T-helper 17 cell (primary cell): ENCODE measurements around the gene SPEN. TPM values are rescaled to one million over a fixed set of nuclear protein-coding genes. Genes with fewer than 3 reads are reported as not detected.

Experiments
- ATAC-seq: fragments of 150-1000 bp; cut with Tn5 transposase; 2 replicates; pipeline ENCODE4 v1.10.0; 2021; ENCODE audit warnings: mild to moderate bottlenecking, moderate library complexity
- DNase-seq, 3 donors: peaks; one replicate each; pipeline versions ENCODE4 v3.0.0 to v3.0.0-alpha.2; 2020 to 2021
- H3K9me3 ChIP-seq: one replicate; pipeline ENCODE4 v1.7.0; 2013; ENCODE audit warnings: low read length, mild to moderate bottlenecking; ENCODE audit not compliant: control insufficient read depth, poor library complexity, severe bottlenecking
- H3K27ac Mint-ChIP-seq: one replicate; pipeline ENCODE4 v1.8.0; 2022; ENCODE audit warnings: mild to moderate bottlenecking, moderate library complexity, mixed read lengths
- H3K27me3 Mint-ChIP-seq: one replicate; pipeline ENCODE4 v1.8.0; 2022; ENCODE audit warnings: mixed read lengths
- H3K36me3 Mint-ChIP-seq: one replicate; pipeline ENCODE4 v1.8.0; 2022; ENCODE audit warnings: low read depth, mixed read lengths
- H3K4me1 Mint-ChIP-seq: one replicate; pipeline ENCODE4 v1.8.0; 2022; ENCODE audit warnings: mild to moderate bottlenecking, mixed read lengths
- H3K4me3 Mint-ChIP-seq: one replicate; pipeline ENCODE4 v1.8.0; 2022; ENCODE audit warnings: mild to moderate bottlenecking, moderate library complexity, mixed read lengths
- total RNA-seq, 4 donors: library from RNA in 2 of 4; stranded (reverse) in 2 of 4; gene quantifications; one replicate each; pipeline ENCODE4 v1.2.3 and lab custom pipeline; 2022 to 2026

The SPEN gene
- total RNA-seq, 2 donors from 2014 or later: 73.8 to 79.1 TPM

DNA sequence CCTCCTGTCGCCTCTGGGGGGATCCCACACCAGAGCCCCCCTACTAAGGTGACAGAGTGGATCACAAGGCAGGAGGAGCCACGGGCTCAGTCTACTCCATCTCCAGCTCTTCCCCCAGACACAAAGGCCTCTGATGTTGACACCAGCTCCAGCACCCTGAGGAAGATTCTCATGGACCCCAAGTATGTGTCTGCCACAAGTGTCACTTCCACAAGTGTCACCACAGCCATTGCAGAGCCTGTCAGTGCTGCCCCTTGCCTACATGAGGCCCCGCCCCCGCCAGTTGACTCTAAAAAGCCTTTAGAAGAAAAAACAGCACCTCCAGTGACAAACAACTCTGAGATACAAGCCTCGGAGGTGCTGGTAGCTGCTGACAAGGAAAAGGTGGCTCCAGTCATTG, 86.2 kb downstream of the SPEN start:
- no peaks in the 10 kb centered on the region for H3K9me3 ChIP-seq
- H3K27ac Mint-ChIP-seq: no peak overlapping the region
- peaks cover 10% of the 10 kb centered on the region for H3K4me1 Mint-ChIP-seq
- no peak for ATAC-seq
- no peak for DNase-seq
- H3K27me3 Mint-ChIP-seq: no peaks in the 10 kb centered on the region
- no peak overlapping the region for H3K4me3 Mint-ChIP-seq
- peaks cover 13% of the 10 kb centered on the region for H3K36me3 Mint-ChIP-seq

DNA sequence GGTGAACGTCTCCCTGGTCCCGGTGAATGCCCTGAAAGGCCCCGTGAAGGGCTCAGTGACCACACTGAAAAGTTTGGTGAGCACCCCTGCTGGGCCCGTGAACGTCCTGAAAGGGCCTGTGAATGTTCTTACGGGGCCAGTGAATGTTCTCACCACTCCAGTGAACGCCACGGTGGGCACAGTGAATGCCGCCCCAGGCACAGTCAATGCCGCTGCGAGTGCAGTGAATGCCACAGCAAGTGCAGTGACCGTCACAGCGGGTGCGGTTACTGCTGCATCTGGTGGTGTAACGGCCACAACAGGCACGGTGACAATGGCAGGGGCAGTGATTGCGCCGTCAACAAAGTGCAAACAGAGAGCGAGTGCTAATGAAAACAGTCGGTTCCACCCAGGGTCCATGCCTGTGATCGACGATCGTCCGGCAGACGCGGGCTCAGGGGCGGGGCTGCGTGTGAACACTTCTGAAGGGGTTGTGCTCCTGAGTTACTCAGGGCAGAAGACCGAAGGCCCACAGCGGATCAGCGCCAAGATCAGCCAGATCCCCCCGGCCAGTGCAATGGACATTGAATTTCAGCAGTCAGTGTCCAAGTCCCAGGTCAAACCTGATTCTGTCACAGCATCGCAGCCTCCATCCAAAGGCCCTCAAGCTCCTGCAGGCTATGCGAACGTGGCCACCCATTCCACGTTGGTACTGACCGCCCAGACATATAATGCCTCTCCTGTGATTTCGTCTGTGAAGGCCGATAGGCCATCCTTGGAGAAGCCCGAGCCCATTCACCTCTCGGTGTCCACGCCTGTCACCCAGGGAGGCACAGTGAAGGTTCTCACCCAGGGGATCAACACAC, 86.9 kb downstream of the SPEN start:
- no peak overlapping the region for H3K27ac Mint-ChIP-seq
- no peak overlapping the region for H3K4me3 Mint-ChIP-seq
- H3K4me1 Mint-ChIP-seq: peaks cover 10% of the 10 kb centered on the region
- H3K9me3 ChIP-seq: no peaks in the 10 kb centered on the region
- peaks cover 14% of the 10 kb centered on the region for H3K36me3 Mint-ChIP-seq
- H3K27me3 Mint-ChIP-seq: no peaks in the 10 kb centered on the region
- ATAC-seq (no peak), DNase-seq (no peak)

DNA sequence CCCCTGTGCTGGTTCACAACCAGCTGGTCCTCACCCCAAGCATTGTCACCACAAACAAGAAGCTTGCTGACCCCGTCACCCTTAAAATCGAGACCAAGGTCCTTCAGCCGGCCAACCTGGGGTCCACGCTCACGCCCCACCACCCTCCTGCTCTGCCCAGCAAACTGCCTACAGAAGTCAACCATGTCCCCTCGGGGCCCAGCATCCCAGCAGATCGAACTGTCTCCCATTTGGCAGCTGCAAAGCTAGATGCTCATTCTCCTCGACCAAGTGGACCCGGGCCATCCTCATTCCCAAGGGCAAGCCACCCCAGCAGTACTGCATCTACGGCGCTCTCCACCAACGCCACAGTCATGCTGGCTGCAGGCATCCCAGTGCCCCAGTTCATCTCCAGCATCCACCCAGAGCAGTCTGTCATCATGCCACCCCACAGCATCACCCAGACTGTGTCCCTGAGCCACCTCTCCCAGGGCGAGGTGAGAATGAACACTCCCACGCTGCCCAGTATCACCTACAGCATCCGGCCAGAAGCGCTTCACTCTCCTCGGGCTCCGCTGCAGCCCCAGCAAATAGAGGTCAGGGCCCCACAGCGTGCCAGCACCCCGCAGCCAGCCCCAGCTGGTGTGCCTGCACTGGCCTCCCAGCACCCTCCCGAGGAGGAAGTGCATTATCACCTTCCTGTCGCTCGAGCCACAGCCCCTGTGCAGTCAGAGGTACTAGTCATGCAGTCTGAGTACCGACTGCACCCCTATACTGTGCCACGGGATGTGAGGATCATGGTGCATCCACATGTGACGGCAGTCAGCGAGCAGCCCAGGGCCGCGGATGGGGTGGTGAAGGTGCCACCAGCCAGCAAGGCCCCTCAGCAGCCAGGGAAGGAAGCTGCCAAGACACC, 87.8 kb downstream of the SPEN start:
- Mint-ChIP-seq H3K27ac (peak overlapping the region; percentile 16), H3K4me3 (peak overlapping the region; percentile 36), H3K4me1 (peaks cover 10% of the 10 kb centered on the region), H3K27me3 (no peaks in the 10 kb centered on the region), H3K36me3 (peaks cover 11% of the 10 kb centered on the region)
- H3K9me3 ChIP-seq: no peaks in the 10 kb centered on the region
- no peak for DNase-seq
- no peak for ATAC-seq

DNA sequence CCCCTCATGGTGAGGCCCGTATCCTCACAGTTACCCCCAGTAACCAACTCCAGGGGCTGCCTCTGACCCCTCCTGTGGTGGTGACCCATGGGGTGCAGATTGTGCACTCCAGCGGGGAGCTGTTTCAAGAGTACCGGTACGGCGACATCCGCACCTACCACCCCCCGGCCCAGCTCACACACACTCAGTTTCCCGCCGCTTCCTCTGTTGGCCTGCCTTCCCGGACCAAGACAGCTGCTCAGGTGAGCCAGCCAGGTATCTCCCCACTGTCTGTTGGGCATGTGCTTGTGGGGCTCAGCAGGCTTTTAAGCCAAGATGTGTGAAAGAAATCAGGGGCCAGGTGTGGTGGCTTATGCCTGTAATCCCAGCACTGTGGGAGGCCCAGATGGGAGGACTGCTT, 88.5 kb downstream of the SPEN start:
- Mint-ChIP-seq H3K4me3 (no peak overlapping the region), H3K4me1 (peaks cover 8% of the 10 kb centered on the region), H3K27me3 (no peaks in the 10 kb centered on the region), H3K36me3 (peaks cover 5% of the 10 kb centered on the region), H3K27ac (no peak overlapping the region)
- no peaks in the 10 kb centered on the region for H3K9me3 ChIP-seq
- ATAC-seq (no peak), DNase-seq (no peak)

DNA sequence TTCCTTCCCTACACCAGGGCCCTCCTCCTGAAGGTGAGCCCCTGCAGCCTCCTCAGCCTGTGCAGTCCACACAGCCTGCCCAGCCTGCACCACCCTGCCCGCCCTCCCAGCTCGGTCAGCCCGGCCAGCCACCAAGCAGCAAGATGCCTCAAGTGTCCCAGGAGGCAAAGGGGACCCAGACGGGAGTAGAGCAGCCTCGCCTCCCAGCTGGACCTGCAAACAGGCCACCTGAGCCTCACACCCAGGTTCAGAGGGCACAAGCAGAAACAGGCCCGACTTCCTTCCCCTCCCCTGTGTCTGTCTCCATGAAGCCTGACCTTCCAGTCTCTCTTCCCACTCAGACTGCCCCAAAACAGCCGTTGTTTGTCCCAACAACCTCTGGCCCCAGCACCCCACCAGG, 89.6 kb downstream of the SPEN start:
- Mint-ChIP-seq H3K4me1 (peaks cover 8% of the 10 kb centered on the region), H3K4me3 (no peak overlapping the region)

DNA sequence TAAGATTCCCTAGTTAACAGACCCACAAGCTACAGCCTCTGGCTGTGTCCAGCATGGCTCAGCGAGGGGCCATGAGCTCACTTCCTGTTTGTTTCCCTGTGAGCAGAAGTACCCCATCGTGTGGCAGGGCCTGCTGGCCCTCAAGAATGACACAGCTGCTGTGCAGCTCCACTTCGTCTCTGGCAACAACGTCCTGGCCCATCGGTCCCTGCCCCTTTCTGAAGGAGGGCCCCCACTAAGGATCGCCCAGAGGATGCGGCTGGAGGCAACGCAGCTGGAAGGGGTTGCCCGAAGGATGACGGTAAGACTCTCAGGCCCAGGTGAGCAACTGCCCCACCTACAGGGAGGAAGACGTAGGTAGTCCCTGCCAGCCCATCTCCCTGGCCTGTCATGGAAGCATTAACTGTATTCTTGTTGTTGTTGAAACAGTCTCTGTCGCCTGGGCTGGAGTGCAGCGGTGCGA, 90.2 kb downstream of the SPEN start:
- H3K36me3 Mint-ChIP-seq: peaks cover 5% of the 10 kb centered on the region
- no peak overlapping the region for H3K4me3 Mint-ChIP-seq
- H3K9me3 ChIP-seq: no peaks in the 10 kb centered on the region
- H3K27ac Mint-ChIP-seq: peak overlapping the region; percentile 91
- no peak for ATAC-seq
- H3K27me3 Mint-ChIP-seq: no peaks in the 10 kb centered on the region
- no peak for DNase-seq
- peaks cover 8% of the 10 kb centered on the region for H3K4me1 Mint-ChIP-seq

More for the DNA sequence above, 89.6 kb downstream of the SPEN start:
- H3K36me3 Mint-ChIP-seq: peaks cover 5% of the 10 kb centered on the region
- H3K9me3 ChIP-seq: no peaks in the 10 kb centered on the region
- no peak for ATAC-seq
- no peak for DNase-seq
- H3K27me3 Mint-ChIP-seq: no peaks in the 10 kb centered on the region
- peak overlapping the region; percentile 91 for H3K27ac Mint-ChIP-seq

DNA sequence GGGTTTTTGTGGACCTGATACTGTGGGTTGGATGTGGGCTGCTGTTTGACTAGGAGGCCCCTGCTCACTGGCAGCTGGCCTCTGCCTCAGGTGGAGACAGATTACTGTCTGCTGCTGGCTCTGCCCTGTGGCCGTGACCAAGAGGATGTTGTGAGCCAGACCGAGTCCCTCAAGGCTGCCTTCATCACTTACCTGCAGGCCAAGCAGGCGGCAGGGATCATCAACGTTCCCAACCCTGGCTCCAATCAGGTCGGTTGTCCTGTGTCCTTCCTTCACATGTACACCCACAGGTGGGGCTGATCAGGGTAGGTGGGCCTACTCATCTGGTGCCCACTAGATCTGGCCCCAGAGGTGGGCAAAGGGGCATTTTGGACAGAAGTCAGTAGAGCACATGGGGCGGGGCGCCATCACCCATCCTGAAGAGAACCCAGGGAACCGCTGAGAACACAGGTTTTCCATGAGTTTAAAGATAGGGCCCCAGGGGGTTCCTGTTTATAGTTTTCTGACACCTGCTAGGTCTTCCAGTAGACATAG, 91.2 kb downstream of the SPEN start:
- Mint-ChIP-seq H3K36me3 (peaks cover 5% of the 10 kb centered on the region), H3K4me1 (peaks cover 8% of the 10 kb centered on the region), H3K4me3 (no peak overlapping the region), H3K27me3 (no peaks in the 10 kb centered on the region), H3K27ac (peak overlapping the region; percentile 91)
- ATAC-seq: no peak
- no peaks in the 10 kb centered on the region for H3K9me3 ChIP-seq
- DNase-seq: no peak

DNA sequence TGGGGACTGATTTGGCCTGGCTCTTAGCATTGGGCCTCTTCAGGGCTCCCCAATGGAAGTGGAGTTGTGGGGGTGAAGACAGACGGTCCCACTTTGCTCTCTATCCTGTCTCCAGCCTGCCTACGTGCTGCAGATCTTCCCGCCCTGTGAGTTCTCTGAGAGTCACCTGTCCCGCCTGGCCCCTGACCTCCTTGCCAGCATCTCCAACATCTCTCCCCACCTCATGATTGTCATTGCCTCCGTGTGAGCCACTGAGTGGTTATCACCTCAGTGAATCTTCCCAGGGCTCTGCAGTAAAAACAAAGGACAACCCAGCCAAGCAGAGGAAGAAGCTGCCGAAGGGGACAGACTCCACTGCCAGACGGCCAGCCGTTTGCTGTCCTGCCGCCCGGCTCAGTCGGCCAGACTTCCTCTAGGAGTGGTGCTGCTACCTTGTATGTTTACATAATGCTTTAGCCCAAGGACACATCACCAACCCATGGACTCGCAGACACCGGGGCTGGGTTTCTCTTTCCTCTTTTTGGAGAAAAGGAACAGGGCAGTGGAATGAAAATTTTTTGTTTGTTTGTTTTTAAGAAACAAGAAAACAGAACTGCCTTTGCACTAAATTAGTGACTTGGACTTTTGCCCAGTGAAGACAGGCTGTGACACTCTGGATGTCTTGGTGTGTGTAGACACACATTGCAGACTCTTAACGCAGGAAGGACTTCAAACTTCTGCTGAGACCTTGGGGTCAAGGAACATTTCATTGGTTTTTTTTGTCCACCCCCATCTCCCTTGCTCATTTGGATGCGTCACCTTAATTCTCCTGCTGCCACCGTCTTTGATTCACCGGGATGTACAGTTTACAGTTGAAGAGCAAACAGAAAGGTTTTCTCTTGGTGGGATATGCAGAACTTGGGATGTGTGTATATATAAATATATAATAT, 91.9 kb downstream of the SPEN start:
- Mint-ChIP-seq H3K27ac (peak overlapping the region; percentile 67), H3K4me1 (peaks cover 8% of the 10 kb centered on the region), H3K4me3 (no peak overlapping the region), H3K36me3 (peaks cover 5% of the 10 kb centered on the region), H3K27me3 (no peaks in the 10 kb centered on the region)
- no peak for DNase-seq
- no peaks in the 10 kb centered on the region for H3K9me3 ChIP-seq
- no peak for ATAC-seq

DNA sequence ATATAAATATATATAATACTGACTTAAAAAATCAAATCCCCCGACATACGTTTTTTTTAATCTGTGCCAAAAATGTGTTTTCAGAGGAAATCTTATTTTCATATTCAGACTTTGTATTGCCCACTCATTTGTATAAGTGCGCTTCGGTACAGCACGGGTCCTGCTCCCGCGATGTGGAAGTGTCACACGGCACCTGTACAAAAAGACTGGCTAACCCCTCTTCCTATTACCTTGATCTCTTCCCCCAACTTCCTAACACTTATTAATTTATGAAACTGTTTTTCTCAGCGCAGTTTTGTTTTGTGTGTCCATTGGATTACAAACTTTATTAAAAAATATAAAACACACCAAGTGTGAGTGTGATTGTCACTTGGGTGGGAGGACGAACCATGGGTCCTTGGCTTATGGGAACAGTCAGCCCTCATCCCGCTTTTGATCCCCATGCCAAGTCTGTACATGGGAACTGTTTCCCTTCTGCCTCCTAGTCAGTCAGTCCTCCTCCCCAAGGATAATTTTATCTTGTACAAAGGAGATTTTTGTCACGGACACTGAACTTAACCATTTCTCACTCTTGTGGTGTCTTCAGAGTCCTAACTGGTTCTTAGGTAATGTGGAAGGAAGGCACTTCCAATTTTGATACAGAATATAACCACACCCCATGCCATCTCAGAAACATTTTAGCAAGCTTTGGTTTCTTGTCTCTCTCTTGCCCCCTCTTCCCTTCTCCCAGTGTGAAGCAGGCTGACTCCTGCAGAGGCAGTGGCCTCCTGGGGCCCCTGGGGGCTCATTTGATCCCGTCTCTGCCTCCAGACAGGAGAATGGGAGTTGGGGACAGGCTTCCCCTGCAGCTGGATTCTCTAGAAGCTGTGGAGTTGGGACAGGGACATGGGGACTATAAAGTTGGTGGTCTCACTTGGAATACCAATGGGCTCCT, 92.9 kb downstream of the SPEN start:
- no peak for ATAC-seq
- peak overlapping the region; percentile 67 for H3K27ac Mint-ChIP-seq
- no peaks in the 10 kb centered on the region for H3K9me3 ChIP-seq

DNA sequence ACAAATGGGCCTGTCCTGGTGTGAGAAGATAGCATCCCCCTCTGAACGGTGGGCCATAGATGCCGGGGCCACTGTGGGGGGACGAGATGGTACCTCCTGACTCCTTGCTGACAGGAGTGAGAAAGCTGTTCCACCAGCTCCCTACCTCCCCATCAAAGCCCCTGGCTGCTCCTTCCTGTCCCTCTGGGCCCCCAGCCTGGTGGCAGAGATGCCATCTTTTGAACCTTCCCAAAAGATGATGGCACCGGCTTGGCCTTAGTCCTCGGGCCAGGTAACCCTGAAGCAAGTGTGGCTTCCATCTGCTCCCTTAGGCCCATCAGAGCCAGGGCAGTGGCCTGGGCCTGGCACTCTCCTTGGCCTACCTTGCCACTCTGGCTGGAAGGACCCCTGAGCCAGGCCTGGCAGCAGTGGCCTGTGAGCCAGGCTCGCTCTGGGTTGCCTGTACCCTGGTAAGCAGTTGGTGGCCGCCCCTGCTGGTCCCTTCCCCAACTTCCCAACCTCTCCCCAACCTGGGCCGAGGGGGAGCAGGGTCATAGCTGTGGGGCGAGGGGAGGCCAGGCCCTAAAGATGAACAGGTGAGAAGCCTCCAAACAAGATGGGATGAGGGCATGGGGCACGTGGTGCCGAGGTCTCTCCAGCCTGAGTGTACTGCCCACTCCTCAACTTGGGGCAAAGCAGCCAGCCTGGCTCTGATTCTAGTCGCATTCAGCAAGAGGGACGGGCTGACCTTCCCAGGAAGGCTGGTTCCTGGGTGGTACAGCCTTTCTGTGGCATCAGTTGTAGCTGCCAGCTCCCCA, 93.7 kb downstream of the SPEN start:
- Mint-ChIP-seq H3K4me1 (peaks cover 7% of the 10 kb centered on the region), H3K36me3 (peaks cover 5% of the 10 kb centered on the region), H3K27ac (no peak overlapping the region), H3K4me3 (no peak overlapping the region), H3K27me3 (no peaks in the 10 kb centered on the region)
- no peak for DNase-seq
- no peaks in the 10 kb centered on the region for H3K9me3 ChIP-seq
- ATAC-seq: no peak

More for the DNA sequence above, 92.9 kb downstream of the SPEN start:
- H3K27me3 Mint-ChIP-seq: no peaks in the 10 kb centered on the region
- H3K36me3 Mint-ChIP-seq: peaks cover 5% of the 10 kb centered on the region
- no peak for DNase-seq
- H3K4me1 Mint-ChIP-seq: peaks cover 8% of the 10 kb centered on the region
- no peak overlapping the region for H3K4me3 Mint-ChIP-seq
